GM12891 (cell line): ENCODE results near the gene PACS2.

Experiments
- PAX5 ChIP-seq: IDR thresholded peaks from 2 replicates; pipeline ENCODE4 v1.6.1; 2011; ENCODE audit warnings: low read length, moderate library complexity, mild to moderate bottlenecking; ENCODE audit not compliant: insufficient read depth, severe bottlenecking
- POLR2A ChIP-seq: IDR thresholded peaks from 2 replicates; pipeline ENCODE4 v1.6.1; 2011; ENCODE audit warnings: low read depth, low read length, control low read depth
- POLR2AphosphoS5 ChIP-seq: IDR thresholded peaks from 2 replicates; pipeline ENCODE4 v1.6.1; 2011; ENCODE audit warnings: low read depth, low read length, control low read depth
- POU2F2 ChIP-seq: IDR thresholded peaks from 2 replicates; pipeline ENCODE4 v1.6.1; 2011; ENCODE audit warnings: low read depth, mild to moderate bottlenecking, control low read depth, low read length, moderate library complexity
- SPI1 ChIP-seq: IDR thresholded peaks from 2 replicates; pipeline ENCODE4 v1.6.1; 2011; ENCODE audit warnings: low read depth, low read length, control low read depth
- TAF1 ChIP-seq: IDR thresholded peaks from 2 replicates; pipeline ENCODE4 v1.6.1; 2011; ENCODE audit warnings: low read depth, low read length, control low read depth

DNA sequence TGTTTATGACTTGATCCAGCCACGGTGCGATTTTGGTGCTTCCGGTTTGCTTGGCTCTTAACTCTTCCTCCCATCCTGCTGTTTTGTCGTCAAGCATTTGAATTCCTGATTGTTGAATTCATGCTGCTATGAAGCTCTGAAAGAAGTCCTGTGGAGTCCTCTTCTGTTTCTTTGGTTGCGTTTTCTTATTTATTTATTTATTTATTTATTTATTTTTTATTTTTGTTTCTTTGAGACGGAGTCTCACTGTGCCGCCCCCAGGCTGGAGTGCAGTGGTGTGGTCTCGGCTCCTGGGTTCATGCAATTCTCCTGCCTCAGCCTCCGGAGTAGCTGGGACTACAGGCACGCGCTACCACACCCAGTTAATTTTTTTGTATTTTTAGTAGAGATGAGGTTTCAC, 102.1 kb downstream of the PACS2 start:
- TF ChIP-seq POLR2A (no peak), POLR2AphosphoS5 (no peak), PAX5 (no peak), TAF1 (no peak), POU2F2 (no peak), SPI1 (no peak)
